Neural progenitor cell (in vitro differentiated cells): ENCODE data around the gene PRR12. TPM values are rescaled to one million over a fixed set of nuclear protein-coding genes. Genes with fewer than 3 reads are reported as not detected.

Experiments
- DNase-seq: peaks from one replicate; pipeline ENCODE4 v3.0.0-alpha.2; 2016; ENCODE audit warnings: low spot score
- H2AFZ ChIP-seq: fragments of 200-600 bp; sonication (generic); replicated peaks from 2 replicates; pipeline ENCODE4 v1.6.1; 2016; ENCODE audit warnings: antibody characterized with exemption
- H3F3A ChIP-seq: fragments of 200-600 bp; sonication (generic); 2 replicates; pipeline ENCODE4 v1.6.1; 2016; ENCODE audit warnings: antibody characterized with exemption, low read depth
- H3K27ac ChIP-seq: fragments of 200-600 bp; sonication (generic); 2 replicates; pipeline ENCODE4 v1.5.1; 2016; ENCODE audit warnings: mild to moderate bottlenecking
- H3K27me3 ChIP-seq: fragments of 200-600 bp; sonication (generic); 2 replicates; pipeline ENCODE4 v1.6.1; 2016; ENCODE audit warnings: mild to moderate bottlenecking, moderate library complexity
- H3K36me3 ChIP-seq: fragments of 200-600 bp; sonication (generic); 2 replicates; pipeline ENCODE4 v1.5.1; 2016
- H3K4me1 ChIP-seq: fragments of 200-600 bp; sonication (generic); 2 replicates; pipeline ENCODE4 v1.6.1; 2016; ENCODE audit warnings: mixed run types
- H3K4me2 ChIP-seq: fragments of 200-600 bp; sonication (generic); 2 replicates; pipeline ENCODE4 v1.6.1; 2016
- H3K4me3 ChIP-seq: fragments of 200-600 bp; sonication (generic); 2 replicates; pipeline ENCODE4 v1.5.1; 2016
- H3K79me2 ChIP-seq: fragments of 200-600 bp; sonication (generic); 2 replicates; pipeline ENCODE4 v1.6.1; 2016; ENCODE audit warnings: low read depth
- H3K9ac ChIP-seq: fragments of 200-600 bp; sonication (generic); 2 replicates; pipeline ENCODE4 v1.6.1; 2016
- H3K9me3 ChIP-seq: fragments of 200-600 bp; sonication (generic); 2 replicates; pipeline ENCODE4 v1.5.1; 2016; ENCODE audit warnings: low read depth
- H4K20me1 ChIP-seq: fragments of 200-600 bp; sonication (generic); 2 replicates; pipeline ENCODE4 v1.6.1; 2016; ENCODE audit warnings: low read depth
- H3K27ac Mint-ChIP-seq: 3 replicates; pipeline ENCODE4 v1.8.0; 2021; ENCODE audit warnings: mixed read lengths
- H3K27me3 Mint-ChIP-seq: 2 replicates; pipeline ENCODE4 v1.8.0; 2022; ENCODE audit warnings: low read depth, mild to moderate bottlenecking, inconsistent platforms, moderate library complexity, mixed read lengths; ENCODE audit not compliant: insufficient read depth
- H3K36me3 Mint-ChIP-seq: 3 replicates; pipeline ENCODE4 v1.8.0; 2021; ENCODE audit warnings: mixed read lengths
- H3K4me1 Mint-ChIP-seq: 3 replicates; pipeline ENCODE4 v1.8.0; 2021; ENCODE audit warnings: mixed read lengths
- H3K4me3 Mint-ChIP-seq: 3 replicates; pipeline ENCODE4 v1.8.0; 2021; ENCODE audit warnings: mild to moderate bottlenecking, moderate library complexity, mixed read lengths
- H3K9me3 Mint-ChIP-seq: 3 replicates; pipeline ENCODE4 v1.8.0; 2020; ENCODE audit warnings: mixed read lengths
- EZH2 ChIP-seq: fragments of 200-600 bp; sonication (generic); IDR thresholded peaks from 2 replicates; pipeline ENCODE4 v1.6.1; 2017; ENCODE audit warnings: antibody characterized with exemption, mild to moderate bottlenecking, moderate library complexity
- EZH2phosphoT487 ChIP-seq: fragments of 200-600 bp; sonication (generic); IDR thresholded peaks from 2 replicates; pipeline ENCODE4 v1.6.1; 2017; ENCODE audit warnings: antibody characterized with exemption
- total RNA-seq: library from RNA; depleted of rRNA; stranded (reverse); fragments of >200 nt; gene quantifications from 2 replicates; pipeline ENCODE4 v1.2.3, GENCODE V29; 2015; ENCODE audit warnings: low replicate concordance
- TF ChIP-seq, protein P1 (sequence below): fragments of 200-600 bp; sonication (generic); IDR thresholded peaks from 2 replicates; pipeline ENCODE4 v1.5.1; 2017; ENCODE audit warnings: antibody characterized with exemption, mild to moderate bottlenecking

PRR12 gene
- total RNA-seq, 1 donor from 2014 or later, result 3.2 TPM

- no peaks in the 10 kb centered on the region for H3K36me3 ChIP-seq
- no peak overlapping the region for H3K4me2 ChIP-seq
- H3K4me1 ChIP-seq, result no peaks in the 10 kb centered on the region
- Mint-ChIP-seq H3K4me1 (peaks cover 14% of the 10 kb centered on the region), H3K27me3 (peaks cover 4% of the 10 kb centered on the region), H3K36me3 (peaks cover 7% of the 10 kb centered on the region), H3K4me3 (peak overlapping the region; percentile 66), H3K27ac (peak overlapping the region; percentile 55), H3K9me3 (no peaks in the 10 kb centered on the region)
- H3K9ac ChIP-seq, result no peak overlapping the region
- no peak overlapping the region for H3K4me3 ChIP-seq
- peaks cover 16% of the 10 kb centered on the region for H3F3A ChIP-seq
- H3K79me2 ChIP-seq, result peaks cover 66% of the 10 kb centered on the region
- no peak overlapping the region for H2AFZ ChIP-seq
- H3K9me3 ChIP-seq, result no peaks in the 10 kb centered on the region
- peaks cover 50% of the 10 kb centered on the region for H4K20me1 ChIP-seq
- no peaks in the 10 kb centered on the region for H3K27me3 ChIP-seq
- peak; percentile 91 for DNase-seq
- H3K27ac ChIP-seq, result no peak overlapping the region
- TF ChIP-seq EZH2 (no peak), EZH2phosphoT487 (no peak)
- TF ChIP-seq, protein P1, sequence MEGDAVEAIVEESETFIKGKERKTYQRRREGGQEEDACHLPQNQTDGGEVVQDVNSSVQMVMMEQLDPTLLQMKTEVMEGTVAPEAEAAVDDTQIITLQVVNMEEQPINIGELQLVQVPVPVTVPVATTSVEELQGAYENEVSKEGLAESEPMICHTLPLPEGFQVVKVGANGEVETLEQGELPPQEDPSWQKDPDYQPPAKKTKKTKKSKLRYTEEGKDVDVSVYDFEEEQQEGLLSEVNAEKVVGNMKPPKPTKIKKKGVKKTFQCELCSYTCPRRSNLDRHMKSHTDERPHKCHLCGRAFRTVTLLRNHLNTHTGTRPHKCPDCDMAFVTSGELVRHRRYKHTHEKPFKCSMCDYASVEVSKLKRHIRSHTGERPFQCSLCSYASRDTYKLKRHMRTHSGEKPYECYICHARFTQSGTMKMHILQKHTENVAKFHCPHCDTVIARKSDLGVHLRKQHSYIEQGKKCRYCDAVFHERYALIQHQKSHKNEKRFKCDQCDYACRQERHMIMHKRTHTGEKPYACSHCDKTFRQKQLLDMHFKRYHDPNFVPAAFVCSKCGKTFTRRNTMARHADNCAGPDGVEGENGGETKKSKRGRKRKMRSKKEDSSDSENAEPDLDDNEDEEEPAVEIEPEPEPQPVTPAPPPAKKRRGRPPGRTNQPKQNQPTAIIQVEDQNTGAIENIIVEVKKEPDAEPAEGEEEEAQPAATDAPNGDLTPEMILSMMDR, result peak; percentile 98
Observed at GRCh38 chr19:49570138-49570856, 20.7 kb upstream of the PRR12 start.

DNA sequence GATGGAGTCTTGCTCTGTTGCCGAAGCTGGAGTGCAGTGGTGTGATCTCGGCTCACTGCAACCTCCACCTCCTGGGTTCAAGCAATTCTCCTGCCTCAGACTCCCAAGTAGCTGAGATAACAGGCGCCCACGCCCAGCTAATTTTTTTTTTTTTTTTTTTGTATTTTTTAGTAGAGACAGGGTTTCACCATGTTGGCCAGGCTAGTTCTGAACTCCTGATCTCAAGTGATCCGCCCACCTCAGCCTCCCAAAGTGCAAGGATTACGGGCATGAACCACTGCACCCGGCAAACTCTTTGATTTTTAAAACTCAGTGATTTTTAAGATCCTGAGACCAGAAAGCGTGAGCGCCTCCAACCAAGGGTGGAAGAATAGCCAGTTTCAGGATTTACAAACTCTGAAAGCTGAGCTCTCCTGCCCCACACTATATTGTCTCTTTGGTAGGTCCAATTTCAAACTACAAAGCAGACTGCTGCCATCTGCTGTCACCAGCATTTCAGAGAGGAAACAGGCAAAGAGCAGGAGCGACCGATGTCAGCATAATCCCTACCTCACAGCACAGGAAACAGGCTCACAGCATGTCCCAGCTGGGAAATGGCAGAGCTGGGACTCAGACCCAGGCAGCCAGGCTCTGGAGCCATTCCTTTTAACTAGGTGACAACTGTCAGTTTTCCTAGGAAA lies 19.8 kb upstream of the PRR12 start:
- H3K27me3 ChIP-seq, result no peaks in the 10 kb centered on the region
- peak overlapping the region; percentile 63 for H3K27ac ChIP-seq
- no peak overlapping the region for H2AFZ ChIP-seq
- H3K4me1 ChIP-seq, result no peaks in the 10 kb centered on the region
- H3K4me3 Mint-ChIP-seq, result no peak overlapping the region
- H3K9me3 ChIP-seq, result no peaks in the 10 kb centered on the region
- H3K79me2 ChIP-seq, result peaks cover 74% of the 10 kb centered on the region
- H3K36me3 ChIP-seq, result no peaks in the 10 kb centered on the region
- H3K9ac ChIP-seq, result no peak overlapping the region
- peaks cover 47% of the 10 kb centered on the region for H4K20me1 ChIP-seq
- H3K36me3 Mint-ChIP-seq, result peaks cover 8% of the 10 kb centered on the region
- no peaks in the 10 kb centered on the region for H3K9me3 Mint-ChIP-seq
- H3K27ac Mint-ChIP-seq, result peak overlapping the region; percentile 44
- peaks cover 16% of the 10 kb centered on the region for H3F3A ChIP-seq
- peaks cover 14% of the 10 kb centered on the region for H3K4me1 Mint-ChIP-seq
- DNase-seq, result peak; percentile 67
- peak overlapping the region; percentile 13 for H3K4me2 ChIP-seq
- peaks cover 4% of the 10 kb centered on the region for H3K27me3 Mint-ChIP-seq
- H3K4me3 ChIP-seq, result no peak overlapping the region
- TF ChIP-seq EZH2phosphoT487 (no peak), EZH2 (no peak)
- TF ChIP-seq, protein P1, result peak; percentile 28

GRCh38 chr19:49573009-49573408 lies 18.0 kb upstream of the PRR12 start:
- Mint-ChIP-seq H3K27ac (no peak overlapping the region), H3K4me3 (peak overlapping the region; percentile 41), H3K9me3 (no peaks in the 10 kb centered on the region), H3K27me3 (peaks cover 4% of the 10 kb centered on the region), H3K36me3 (peaks cover 8% of the 10 kb centered on the region), H3K4me1 (peaks cover 14% of the 10 kb centered on the region)
- no peaks in the 10 kb centered on the region for H3K4me1 ChIP-seq
- no peak for TF ChIP-seq EZH2phosphoT487
- TF ChIP-seq, protein P1, result no peak
- TF ChIP-seq EZH2, result no peak
- H3K79me2 ChIP-seq, result peaks cover 85% of the 10 kb centered on the region
- H3K9me3 ChIP-seq, result no peaks in the 10 kb centered on the region
- H3K4me2 ChIP-seq, result no peak overlapping the region
- no peak overlapping the region for H3K4me3 ChIP-seq
- peaks cover 16% of the 10 kb centered on the region for H3F3A ChIP-seq
- H2AFZ ChIP-seq, result no peak overlapping the region
- H4K20me1 ChIP-seq, result peaks cover 43% of the 10 kb centered on the region
- no peaks in the 10 kb centered on the region for H3K27me3 ChIP-seq
- H3K36me3 ChIP-seq, result no peaks in the 10 kb centered on the region
- no peak for DNase-seq
- H3K27ac ChIP-seq, result no peak overlapping the region
- H3K9ac ChIP-seq, result no peak overlapping the region
